HUES48 (cell line): ENCODE results near the gene TMEM169.
A peak's percentile ranks its signal among the peaks of the same experiment; 100 is the strongest.
"Not testable (repeated sequence)": the region's sequence is repeated elsewhere in the genome, so short reads cannot be mapped to it uniquely, and the experiment has no call there.

Experiments
- H3K27ac ChIP-seq: one replicate; pipeline ENCODE4 v1.7.0; 2013; ENCODE audit warnings: low read depth, low read length, inconsistent platforms
- H3K27me3 ChIP-seq: 2 replicates; pipeline ENCODE4 v1.6.1; 2013; ENCODE audit warnings: mild to moderate bottlenecking, low read length; ENCODE audit not compliant: control insufficient read depth, insufficient read depth
- H3K36me3 ChIP-seq: 2 replicates; pipeline ENCODE4 v1.6.1; 2013; ENCODE audit warnings: low read length; ENCODE audit not compliant: control insufficient read depth, insufficient read depth
- H3K4me1 ChIP-seq: 2 replicates; pipeline ENCODE4 v1.6.1; 2013; ENCODE audit warnings: mild to moderate bottlenecking, low read length; ENCODE audit not compliant: control insufficient read depth, insufficient read depth
- H3K4me3 ChIP-seq: 2 replicates; pipeline ENCODE4 v1.5.1; 2013; ENCODE audit warnings: mild to moderate bottlenecking, low read depth, low read length
- H3K9ac ChIP-seq: 2 replicates; pipeline ENCODE4 v1.6.1; 2013; ENCODE audit warnings: mild to moderate bottlenecking, low read depth, low read length, moderate library complexity
- H3K9me3 ChIP-seq: 2 replicates; pipeline ENCODE4 v1.6.1; 2013; ENCODE audit warnings: low read length; ENCODE audit not compliant: control insufficient read depth, insufficient read depth

The TMEM169 gene

GRCh38 chr2:216071111-216071851, 10.4 kb upstream of the TMEM169 start:
- H3K9ac ChIP-seq, result no peak overlapping the region
- no peaks in the 10 kb centered on the region for H3K27me3 ChIP-seq
- no peaks in the 10 kb centered on the region for H3K4me1 ChIP-seq
- no peaks in the 10 kb centered on the region for H3K9me3 ChIP-seq
- H3K27ac ChIP-seq, result no peak overlapping the region
- peaks cover 7% of the 10 kb centered on the region; the same call in 1 of the 2 replicates for H3K36me3 ChIP-seq
- H3K4me3 ChIP-seq, result no peak overlapping the region

GRCh38 chr2:216072473-216072872, 9.2 kb upstream of the TMEM169 start:
- H3K27ac ChIP-seq, result no peak overlapping the region
- H3K9me3 ChIP-seq, result no peaks in the 10 kb centered on the region
- H3K36me3 ChIP-seq, result peaks cover 6% of the 10 kb centered on the region; the same call in 1 of the 2 replicates
- H3K9ac ChIP-seq, result no peak overlapping the region
- no peaks in the 10 kb centered on the region for H3K27me3 ChIP-seq
- no peak overlapping the region for H3K4me3 ChIP-seq
- H3K4me1 ChIP-seq, result no peaks in the 10 kb centered on the region

GRCh38 chr2:216073773-216074172, 7.9 kb upstream of the TMEM169 start:
- Histone ChIP-seq H3K27ac (no peak overlapping the region), H3K9me3 (no peaks in the 10 kb centered on the region), H3K4me3 (no peak overlapping the region), H3K36me3 (peaks cover 6% of the 10 kb centered on the region; the same call in 1 of the 2 replicates), H3K4me1 (no peaks in the 10 kb centered on the region), H3K9ac (no peak overlapping the region), H3K27me3 (no peaks in the 10 kb centered on the region)

GRCh38 chr2:216074380-216074779, 7.3 kb upstream of the TMEM169 start:
- Histone ChIP-seq H3K4me3 (no peak overlapping the region), H3K36me3 (peaks cover 6% of the 10 kb centered on the region; the same call in 1 of the 2 replicates), H3K27ac (no peak overlapping the region), H3K27me3 (no peaks in the 10 kb centered on the region), H3K4me1 (no peaks in the 10 kb centered on the region), H3K9me3 (no peaks in the 10 kb centered on the region), H3K9ac (no peak overlapping the region)

GRCh38 chr2:216074794-216075193, 6.9 kb upstream of the TMEM169 start:
- Histone ChIP-seq H3K9ac (no peak overlapping the region), H3K27ac (no peak overlapping the region), H3K4me3 (no peak overlapping the region), H3K4me1 (no peaks in the 10 kb centered on the region), H3K36me3 (peaks cover 6% of the 10 kb centered on the region; the same call in 1 of the 2 replicates), H3K9me3 (no peaks in the 10 kb centered on the region), H3K27me3 (no peaks in the 10 kb centered on the region)

GRCh38 chr2:216075510-216076485, 5.9 kb upstream of the TMEM169 start:
- no peak overlapping the region for H3K4me3 ChIP-seq
- no peaks in the 10 kb centered on the region for H3K9me3 ChIP-seq
- no peaks in the 10 kb centered on the region for H3K27me3 ChIP-seq
- H3K4me1 ChIP-seq, result no peaks in the 10 kb centered on the region
- H3K27ac ChIP-seq, result no peak overlapping the region
- H3K9ac ChIP-seq, result no peak overlapping the region
- H3K36me3 ChIP-seq, result peaks cover 6% of the 10 kb centered on the region; the same call in 1 of the 2 replicates

- H3K4me3 ChIP-seq, result no peak overlapping the region
- H3K9ac ChIP-seq, result no peak overlapping the region
- peaks cover 3% of the 10 kb centered on the region; the same call in 1 of the 2 replicates for H3K36me3 ChIP-seq
- no peaks in the 10 kb centered on the region for H3K9me3 ChIP-seq
- no peak overlapping the region for H3K27ac ChIP-seq
- no peaks in the 10 kb centered on the region for H3K27me3 ChIP-seq
- H3K4me1 ChIP-seq, result peaks cover 16% of the 10 kb centered on the region
These were observed 2.9 kb upstream of the TMEM169 start for GRCh38 chr2:216078776-216079175.

GRCh38 chr2:216080048-216080447, 1.7 kb upstream of the TMEM169 start:
- peaks cover 25% of the 10 kb centered on the region for H3K4me1 ChIP-seq
- H3K27me3 ChIP-seq, H3K9me3 ChIP-seq, H3K4me3 ChIP-seq, H3K27ac ChIP-seq, H3K9ac ChIP-seq, H3K36me3 ChIP-seq: not testable (repeated sequence)

- peak overlapping the region; percentile 64 for H3K27ac ChIP-seq
- peaks cover 25% of the 10 kb centered on the region for H3K4me1 ChIP-seq
- peak overlapping the region; percentile 98 for H3K4me3 ChIP-seq
These were observed 707 bp upstream of the TMEM169 start for GRCh38 chr2:216081012-216081411.

GRCh38 chr2:216082117-216082711, 495 bp downstream of the TMEM169 start:
- H3K27ac ChIP-seq, result peak overlapping the region; percentile 76
- peaks cover 25% of the 10 kb centered on the region for H3K4me1 ChIP-seq

More at GRCh38 chr2:216081012-216081411, 707 bp upstream of the TMEM169 start:
- no peaks in the 10 kb centered on the region for H3K9me3 ChIP-seq
- no peaks in the 10 kb centered on the region for H3K36me3 ChIP-seq
- H3K27me3 ChIP-seq, result no peaks in the 10 kb centered on the region
- peak overlapping the region; percentile 88 for H3K9ac ChIP-seq

More at GRCh38 chr2:216082117-216082711, 495 bp downstream of the TMEM169 start:
- Histone ChIP-seq H3K9me3 (no peaks in the 10 kb centered on the region), H3K36me3 (no peaks in the 10 kb centered on the region), H3K4me3 (peak overlapping the region; percentile 98), H3K27me3 (no peaks in the 10 kb centered on the region), H3K9ac (peak overlapping the region; percentile 64)
